Activated CD8-positive, alpha-beta memory T cell treated with anti-CD3 and anti-CD28 coated beads for 24 hours (primary cell): Measurements from ENCODE around the gene LIPM.

Experiments used
- DNase-seq: peaks from one replicate; pipeline ENCODE4 v3.0.0-alpha.2; 2020

The LIPM gene

GRCh38 chr10:88802523-88803285 is at the start of gene LIPM:
LIPM (plus strand) TSS chr10:88802730; CDS start chr10:88802897, 167 bp downstream.
- no peak for DNase-seq

- DNase-seq: no peak
Measured at GRCh38 chr10:88754287-88754686, 48.2 kb upstream of the LIPM start.

GRCh38 chr10:88755753-88756152 is 46.8 kb upstream of the LIPM start:
- DNase-seq: no peak

GRCh38 chr10:88756660-88757059 is 45.9 kb upstream of the LIPM start:
- no peak for DNase-seq

- DNase-seq: no peak
Measured at GRCh38 chr10:88759366-88760101, 43.0 kb upstream of the LIPM start, which contains the start of gene LIPN. LIPN (plus strand) TSS chr10:88760020; CDS start chr10:88761406, 1,386 bp downstream.

GRCh38 chr10:88762906-88763305 is 39.6 kb upstream of the LIPM start:
- DNase-seq: no peak

- no peak for DNase-seq
Measured at GRCh38 chr10:88763441-88763840, 39.1 kb upstream of the LIPM start.

GRCh38 chr10:88764110-88764509 is 38.4 kb upstream of the LIPM start:
- DNase-seq: no peak

- no peak for DNase-seq
Measured at GRCh38 chr10:88765816-88766215, 36.7 kb upstream of the LIPM start.

GRCh38 chr10:88769384-88769783 is 33.1 kb upstream of the LIPM start:
- DNase-seq: no peak

GRCh38 chr10:88781206-88781605 is 21.3 kb upstream of the LIPM start:
- DNase-seq: no peak

GRCh38 chr10:88782222-88782621 is 20.3 kb upstream of the LIPM start:
- no peak for DNase-seq

GRCh38 chr10:88783724-88784123 is 18.8 kb upstream of the LIPM start:
- no peak for DNase-seq

- DNase-seq: no peak
Measured at GRCh38 chr10:88786032-88786770, 16.3 kb upstream of the LIPM start.

- no peak for DNase-seq
Measured at GRCh38 chr10:88787463-88787862, 15.1 kb upstream of the LIPM start.

GRCh38 chr10:88788924-88789323 is 13.6 kb upstream of the LIPM start:
- no peak for DNase-seq

- no peak for DNase-seq
Measured at GRCh38 chr10:88791924-88792323, 10.6 kb upstream of the LIPM start.

GRCh38 chr10:88792661-88793060 is 9.9 kb upstream of the LIPM start:
- DNase-seq: no peak

- DNase-seq: no peak
Measured at GRCh38 chr10:88793712-88794299, 8.7 kb upstream of the LIPM start.

- no peak for DNase-seq
Measured at GRCh38 chr10:88794731-88795130, 7.8 kb upstream of the LIPM start.

GRCh38 chr10:88800152-88801125 is 2.1 kb upstream of the LIPM start:
- DNase-seq: no peak

GRCh38 chr10:88803641-88804040 is 1.1 kb downstream of the LIPM start:
- no peak for DNase-seq
